H1 (cell line): ENCODE results near the gene NOL3.

ENCODE experiments used
- CBX5 ChIP-seq: fragments of 300-800, 300-1000 bp; sonication (generic); IDR thresholded peaks from 2 replicates; pipeline ENCODE4 v1.7.1; 2016; ENCODE audit warnings: antibody characterized with exemption, low read length, low read depth
- CEBPB ChIP-seq: IDR thresholded peaks from 2 replicates; pipeline ENCODE4 v1.6.1; 2012; ENCODE audit warnings: low read depth, low read length
- CHD1 ChIP-seq: IDR thresholded peaks from 2 replicates; pipeline ENCODE4 v1.6.1; 2012; ENCODE audit warnings: low read depth, low read length, improper control_type of control experiment
- EP300 ChIP-seq, 2 experiments: IDR thresholded peaks; 1 replicate in 1 of 2; 2 replicates in 1 of 2; pipeline ENCODE4 v1.6.1; 2011 to 2012; ENCODE audit warnings: low read depth in 2 of 2, low read length in 2 of 2, mild to moderate bottlenecking in 2 of 2, borderline replicate concordance in 1 of 2, inconsistent platforms in 1 of 2, moderate library complexity in 1 of 2
- EZH2 ChIP-seq: fragments of 200-600 bp; sonication (generic); IDR thresholded peaks from 2 replicates; pipeline ENCODE4 v1.7.1; 2012; ENCODE audit warnings: low read depth, mild to moderate bottlenecking, moderate library complexity, low read length, inconsistent platforms; ENCODE audit not compliant: severe bottlenecking
- JUND ChIP-seq: IDR thresholded peaks from 2 replicates; pipeline ENCODE4 v1.6.1; 2011; ENCODE audit warnings: mild to moderate bottlenecking, improper control_type of control experiment, low read length
- MAFK ChIP-seq: IDR thresholded peaks from 2 replicates; pipeline ENCODE4 v1.6.1; 2012; ENCODE audit warnings: low read depth, mild to moderate bottlenecking, improper control_type of control experiment, low read length
- MAX ChIP-seq: IDR thresholded peaks from 2 replicates; pipeline ENCODE4 v1.6.1; 2012; ENCODE audit warnings: inconsistent platforms
- POLR2A ChIP-seq, 2 experiments: IDR thresholded peaks; 1 replicate in 1 of 2; 2 replicates in 1 of 2; pipeline ENCODE4 v1.6.1; 2011; ENCODE audit warnings: low read depth in 2 of 2, low read length in 2 of 2, mild to moderate bottlenecking in 2 of 2; ENCODE audit errors: control extremely low read depth in 1 of 2
- RAD21 ChIP-seq, 2 experiments: IDR thresholded peaks in 1 of 2; conservative IDR thresholded peaks in 1 of 2; 2 replicates each; pipeline ENCODE4 v1.6.1; 2011; ENCODE audit warnings: low read depth in 2 of 2, low read length in 2 of 2, improper control_type of control experiment in 1 of 2, inconsistent platforms in 1 of 2, mild to moderate bottlenecking in 1 of 2, moderate library complexity in 1 of 2
- SAP30 ChIP-seq: fragments of 300-600 bp; sonication (generic); IDR thresholded peaks from 2 replicates; pipeline ENCODE4 v1.7.1; 2012; ENCODE audit warnings: low read length, moderate library complexity, mild to moderate bottlenecking, inconsistent platforms; ENCODE audit not compliant: insufficient read depth, insufficient replicate concordance
- SRF ChIP-seq: IDR thresholded peaks from 2 replicates; pipeline ENCODE4 v1.6.1; 2011; ENCODE audit warnings: mild to moderate bottlenecking, low read depth, low read length, moderate library complexity
- YY1 ChIP-seq: IDR thresholded peaks from 2 replicates; pipeline ENCODE4 v1.6.1; 2011; ENCODE audit warnings: low read depth, mild to moderate bottlenecking, low read length
- TF ChIP-seq, protein P1 (sequence below), 3 experiments: IDR thresholded peaks; 1 replicate in 2 of 3; 2 replicates in 1 of 3; pipeline versions ENCODE4 v1.5.1 to v1.6.1; 2011; ENCODE audit warnings: low read length in 3 of 3, mild to moderate bottlenecking in 3 of 3, inconsistent platforms in 2 of 3, low read depth in 1 of 3, moderate library complexity in 1 of 3; ENCODE audit not compliant: insufficient read depth in 1 of 3; ENCODE audit errors: control extremely low read depth in 1 of 3

DNA sequence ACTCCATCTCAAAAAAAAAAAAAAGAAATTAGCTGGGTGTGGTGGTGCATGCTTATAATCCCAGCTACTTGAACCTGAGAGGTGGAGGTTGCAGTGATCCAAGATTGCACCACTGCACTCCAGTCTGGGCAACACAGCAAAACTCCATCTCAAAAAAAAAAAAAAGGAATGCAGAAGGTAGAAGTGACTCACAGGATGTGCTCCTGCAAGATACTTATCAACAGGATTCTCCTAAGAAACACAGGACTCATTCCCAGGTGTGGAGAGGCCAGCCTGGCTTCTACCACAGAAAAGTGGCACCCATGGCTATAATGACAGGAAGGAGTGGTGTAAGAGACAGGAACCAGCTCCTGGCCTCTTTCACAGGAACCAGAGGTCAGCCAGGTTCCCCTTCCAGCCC lies 42.4 kb downstream of the NOL3 start:
- TF ChIP-seq, protein P1, sequence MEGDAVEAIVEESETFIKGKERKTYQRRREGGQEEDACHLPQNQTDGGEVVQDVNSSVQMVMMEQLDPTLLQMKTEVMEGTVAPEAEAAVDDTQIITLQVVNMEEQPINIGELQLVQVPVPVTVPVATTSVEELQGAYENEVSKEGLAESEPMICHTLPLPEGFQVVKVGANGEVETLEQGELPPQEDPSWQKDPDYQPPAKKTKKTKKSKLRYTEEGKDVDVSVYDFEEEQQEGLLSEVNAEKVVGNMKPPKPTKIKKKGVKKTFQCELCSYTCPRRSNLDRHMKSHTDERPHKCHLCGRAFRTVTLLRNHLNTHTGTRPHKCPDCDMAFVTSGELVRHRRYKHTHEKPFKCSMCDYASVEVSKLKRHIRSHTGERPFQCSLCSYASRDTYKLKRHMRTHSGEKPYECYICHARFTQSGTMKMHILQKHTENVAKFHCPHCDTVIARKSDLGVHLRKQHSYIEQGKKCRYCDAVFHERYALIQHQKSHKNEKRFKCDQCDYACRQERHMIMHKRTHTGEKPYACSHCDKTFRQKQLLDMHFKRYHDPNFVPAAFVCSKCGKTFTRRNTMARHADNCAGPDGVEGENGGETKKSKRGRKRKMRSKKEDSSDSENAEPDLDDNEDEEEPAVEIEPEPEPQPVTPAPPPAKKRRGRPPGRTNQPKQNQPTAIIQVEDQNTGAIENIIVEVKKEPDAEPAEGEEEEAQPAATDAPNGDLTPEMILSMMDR (IDR thresholded peaks at IDR 0.05; ENCODE audit: control extremely low read depth in 1 of 3, insufficient read depth in 1 of 3, low read depth in 1 of 3, low read length in 3 of 3): no peak
- no peak for TF ChIP-seq EP300 (IDR thresholded peaks at IDR 0.05; ENCODE audit: borderline replicate concordance in 1 of 2, low read depth in 2 of 2, low read length in 2 of 2)
- TF ChIP-seq CEBPB: no peak
- TF ChIP-seq SAP30: no peak
- no peak for TF ChIP-seq JUND
- no peak for TF ChIP-seq MAFK
- TF ChIP-seq POLR2A (IDR thresholded peaks at IDR 0.05; ENCODE audit: control extremely low read depth in 1 of 2, low read depth in 2 of 2, low read length in 2 of 2): no peak
- no peak for TF ChIP-seq CHD1
- TF ChIP-seq YY1: no peak
- TF ChIP-seq SRF: no peak
- TF ChIP-seq MAX: no peak
- no peak for TF ChIP-seq RAD21 (IDR thresholded peaks at IDR 0.05 in 1 of 2, conservative IDR thresholded peaks at IDR 0.05 in 1 of 2; ENCODE audit: low read depth in 2 of 2, low read length in 2 of 2)
- TF ChIP-seq EZH2: no peak
- TF ChIP-seq CBX5: no peak
